GM12875 (cell line): ENCODE results near the gene RTEL1.

Source experiments
- H3K4me3 ChIP-seq: one replicate; pipeline ENCODE4 v1.5.1; 2011; ENCODE audit warnings: low read depth, low read length, control low read depth
- TF ChIP-seq, protein P1 (sequence below): IDR thresholded peaks from 2 replicates; pipeline ENCODE4 v1.5.1; 2011; ENCODE audit warnings: low read depth, mild to moderate bottlenecking, control low read depth, inconsistent platforms, low read length, moderate library complexity, borderline replicate concordance; ENCODE audit not compliant: insufficient read depth

The RTEL1 gene

DNA sequence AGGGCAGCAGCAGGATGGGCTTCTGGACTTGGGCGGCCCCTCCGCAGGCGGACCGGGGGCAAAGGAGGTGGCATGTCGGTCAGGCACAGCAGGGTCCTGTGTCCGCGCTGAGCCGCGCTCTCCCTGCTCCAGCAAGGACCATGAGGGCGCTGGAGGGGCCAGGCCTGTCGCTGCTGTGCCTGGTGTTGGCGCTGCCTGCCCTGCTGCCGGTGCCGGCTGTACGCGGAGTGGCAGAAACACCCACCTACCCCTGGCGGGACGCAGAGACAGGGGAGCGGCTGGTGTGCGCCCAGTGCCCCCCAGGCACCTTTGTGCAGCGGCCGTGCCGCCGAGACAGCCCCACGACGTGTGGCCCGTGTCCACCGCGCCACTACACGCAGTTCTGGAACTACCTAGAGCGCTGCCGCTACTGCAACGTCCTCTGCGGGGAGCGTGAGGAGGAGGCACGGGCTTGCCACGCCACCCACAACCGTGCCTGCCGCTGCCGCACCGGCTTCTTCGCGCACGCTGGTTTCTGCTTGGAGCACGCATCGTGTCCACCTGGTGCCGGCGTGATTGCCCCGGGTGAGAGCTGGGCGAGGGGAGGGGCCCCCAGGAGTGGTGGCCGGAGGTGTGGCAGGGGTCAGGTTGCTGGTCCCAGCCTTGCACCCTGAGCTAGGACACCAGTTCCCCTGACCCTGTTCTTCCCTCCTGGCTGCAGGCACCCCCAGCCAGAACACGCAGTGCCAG is 38.7 kb downstream of the RTEL1 start, which contains the start of gene TNFRSF6B:
Gene TNFRSF6B (plus strand): TSS at position 25 of the 729 bp plus-strand sequence. CDS start 116 bp downstream, at position 141.
- TF ChIP-seq, protein P1, sequence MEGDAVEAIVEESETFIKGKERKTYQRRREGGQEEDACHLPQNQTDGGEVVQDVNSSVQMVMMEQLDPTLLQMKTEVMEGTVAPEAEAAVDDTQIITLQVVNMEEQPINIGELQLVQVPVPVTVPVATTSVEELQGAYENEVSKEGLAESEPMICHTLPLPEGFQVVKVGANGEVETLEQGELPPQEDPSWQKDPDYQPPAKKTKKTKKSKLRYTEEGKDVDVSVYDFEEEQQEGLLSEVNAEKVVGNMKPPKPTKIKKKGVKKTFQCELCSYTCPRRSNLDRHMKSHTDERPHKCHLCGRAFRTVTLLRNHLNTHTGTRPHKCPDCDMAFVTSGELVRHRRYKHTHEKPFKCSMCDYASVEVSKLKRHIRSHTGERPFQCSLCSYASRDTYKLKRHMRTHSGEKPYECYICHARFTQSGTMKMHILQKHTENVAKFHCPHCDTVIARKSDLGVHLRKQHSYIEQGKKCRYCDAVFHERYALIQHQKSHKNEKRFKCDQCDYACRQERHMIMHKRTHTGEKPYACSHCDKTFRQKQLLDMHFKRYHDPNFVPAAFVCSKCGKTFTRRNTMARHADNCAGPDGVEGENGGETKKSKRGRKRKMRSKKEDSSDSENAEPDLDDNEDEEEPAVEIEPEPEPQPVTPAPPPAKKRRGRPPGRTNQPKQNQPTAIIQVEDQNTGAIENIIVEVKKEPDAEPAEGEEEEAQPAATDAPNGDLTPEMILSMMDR, result no peak
- no peak within 1 kb of the TSS for H3K4me3 ChIP-seq

DNA sequence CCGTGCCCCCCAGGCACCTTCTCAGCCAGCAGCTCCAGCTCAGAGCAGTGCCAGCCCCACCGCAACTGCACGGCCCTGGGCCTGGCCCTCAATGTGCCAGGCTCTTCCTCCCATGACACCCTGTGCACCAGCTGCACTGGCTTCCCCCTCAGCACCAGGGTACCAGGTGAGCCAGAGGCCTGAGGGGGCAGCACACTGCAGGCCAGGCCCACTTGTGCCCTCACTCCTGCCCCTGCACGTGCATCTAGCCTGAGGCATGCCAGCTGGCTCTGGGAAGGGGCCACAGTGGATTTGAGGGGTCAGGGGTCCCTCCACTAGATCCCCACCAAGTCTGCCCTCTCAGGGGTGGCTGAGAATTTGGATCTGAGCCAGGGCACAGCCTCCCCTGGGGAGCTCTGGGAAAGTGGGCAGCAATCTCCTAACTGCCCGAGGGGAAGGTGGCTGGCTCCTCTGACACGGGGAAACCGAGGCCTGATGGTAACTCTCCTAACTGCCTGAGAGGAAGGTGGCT is 39.3 kb downstream of the RTEL1 start:
- TF ChIP-seq, protein P1, result no peak
- no peak overlapping the region for H3K4me3 ChIP-seq

DNA sequence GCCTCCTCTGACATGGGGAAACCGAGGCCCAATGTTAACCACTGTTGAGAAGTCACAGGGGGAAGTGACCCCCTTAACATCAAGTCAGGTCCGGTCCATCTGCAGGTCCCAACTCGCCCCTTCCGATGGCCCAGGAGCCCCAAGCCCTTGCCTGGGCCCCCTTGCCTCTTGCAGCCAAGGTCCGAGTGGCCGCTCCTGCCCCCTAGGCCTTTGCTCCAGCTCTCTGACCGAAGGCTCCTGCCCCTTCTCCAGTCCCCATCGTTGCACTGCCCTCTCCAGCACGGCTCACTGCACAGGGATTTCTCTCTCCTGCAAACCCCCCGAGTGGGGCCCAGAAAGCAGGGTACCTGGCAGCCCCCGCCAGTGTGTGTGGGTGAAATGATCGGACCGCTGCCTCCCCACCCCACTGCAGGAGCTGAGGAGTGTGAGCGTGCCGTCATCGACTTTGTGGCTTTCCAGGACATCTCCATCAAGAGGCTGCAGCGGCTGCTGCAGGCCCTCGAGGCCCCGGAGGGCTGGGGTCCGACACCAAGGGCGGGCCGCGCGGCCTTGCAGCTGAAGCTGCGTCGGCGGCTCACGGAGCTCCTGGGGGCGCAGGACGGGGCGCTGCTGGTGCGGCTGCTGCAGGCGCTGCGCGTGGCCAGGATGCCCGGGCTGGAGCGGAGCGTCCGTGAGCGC is 39.9 kb downstream of the RTEL1 start:
- TF ChIP-seq, protein P1, result no peak
- no peak overlapping the region for H3K4me3 ChIP-seq

DNA sequence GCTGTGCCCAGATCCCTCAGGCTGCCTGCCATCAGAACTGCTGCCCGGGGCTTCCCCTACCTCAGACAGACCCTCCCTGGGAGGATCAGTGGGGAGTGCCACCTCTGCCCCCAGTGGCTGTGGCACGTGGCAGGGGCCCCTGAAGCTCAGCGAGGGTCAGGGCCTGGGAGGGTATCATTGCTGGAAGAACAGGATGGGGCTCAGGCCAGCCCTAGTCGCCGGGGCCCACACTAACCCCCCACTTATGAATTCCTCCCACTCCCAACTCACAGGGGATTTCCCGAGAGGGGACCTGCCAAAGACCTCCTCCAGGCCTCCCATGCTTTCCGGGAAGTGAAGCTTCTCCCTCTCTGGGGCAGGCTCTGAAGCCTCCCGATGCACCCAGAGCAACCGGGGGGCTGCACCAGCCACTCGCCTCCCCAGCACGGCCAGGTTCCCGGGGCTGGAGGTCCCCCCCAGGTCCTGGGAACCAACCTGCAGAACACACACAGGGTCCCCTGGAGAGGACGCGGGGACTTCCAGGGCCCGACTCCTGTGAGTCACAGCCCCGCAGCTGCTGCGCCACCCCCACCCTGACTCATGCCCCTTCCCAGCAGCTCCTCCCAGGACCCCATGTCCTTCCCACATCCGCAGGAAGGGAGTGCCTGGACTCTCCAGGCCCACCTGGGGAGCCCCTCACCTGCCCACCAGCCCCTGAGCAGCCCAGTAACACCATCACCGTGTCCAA is 40.8 kb downstream of the RTEL1 start:
- no peak overlapping the region for H3K4me3 ChIP-seq
- TF ChIP-seq, protein P1, result no peak

DNA sequence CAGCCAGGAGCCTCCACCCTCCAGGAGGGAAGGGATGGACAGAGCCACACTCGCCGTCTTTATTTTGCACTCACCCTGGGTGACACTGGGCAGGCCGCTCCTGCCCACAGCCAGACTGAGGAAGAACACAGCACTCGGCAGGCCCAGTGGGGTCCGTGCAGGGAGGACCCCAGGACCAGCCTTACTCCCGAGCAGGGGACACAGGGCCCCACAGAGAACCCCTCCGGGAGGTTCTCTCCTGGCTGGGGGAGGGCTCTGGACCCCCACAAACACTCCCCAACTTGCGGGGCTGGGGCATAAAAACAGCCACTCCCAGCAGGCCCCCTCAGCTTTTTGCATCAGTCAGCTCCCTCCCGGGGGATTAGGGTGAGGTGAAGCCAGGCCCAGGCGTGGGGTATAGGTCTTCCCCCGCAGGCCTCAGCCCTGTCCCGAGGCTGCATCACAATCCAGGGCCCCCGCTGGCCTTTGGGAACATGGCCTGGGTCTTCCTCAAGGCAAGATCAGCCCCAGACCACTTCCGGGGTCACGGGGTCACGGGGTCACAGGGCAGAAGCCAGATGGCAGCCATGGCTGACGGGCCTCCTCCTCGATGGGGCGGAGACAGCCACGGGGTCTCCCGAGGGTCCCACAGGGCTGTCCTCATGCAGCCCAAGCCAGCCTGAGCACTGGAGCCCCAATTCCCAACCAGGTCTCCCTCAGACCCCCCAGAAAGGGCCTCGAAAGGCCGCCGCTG is 41.5 kb downstream of the RTEL1 start:
- H3K4me3 ChIP-seq, result no peak overlapping the region
- TF ChIP-seq, protein P1, result no peak

DNA sequence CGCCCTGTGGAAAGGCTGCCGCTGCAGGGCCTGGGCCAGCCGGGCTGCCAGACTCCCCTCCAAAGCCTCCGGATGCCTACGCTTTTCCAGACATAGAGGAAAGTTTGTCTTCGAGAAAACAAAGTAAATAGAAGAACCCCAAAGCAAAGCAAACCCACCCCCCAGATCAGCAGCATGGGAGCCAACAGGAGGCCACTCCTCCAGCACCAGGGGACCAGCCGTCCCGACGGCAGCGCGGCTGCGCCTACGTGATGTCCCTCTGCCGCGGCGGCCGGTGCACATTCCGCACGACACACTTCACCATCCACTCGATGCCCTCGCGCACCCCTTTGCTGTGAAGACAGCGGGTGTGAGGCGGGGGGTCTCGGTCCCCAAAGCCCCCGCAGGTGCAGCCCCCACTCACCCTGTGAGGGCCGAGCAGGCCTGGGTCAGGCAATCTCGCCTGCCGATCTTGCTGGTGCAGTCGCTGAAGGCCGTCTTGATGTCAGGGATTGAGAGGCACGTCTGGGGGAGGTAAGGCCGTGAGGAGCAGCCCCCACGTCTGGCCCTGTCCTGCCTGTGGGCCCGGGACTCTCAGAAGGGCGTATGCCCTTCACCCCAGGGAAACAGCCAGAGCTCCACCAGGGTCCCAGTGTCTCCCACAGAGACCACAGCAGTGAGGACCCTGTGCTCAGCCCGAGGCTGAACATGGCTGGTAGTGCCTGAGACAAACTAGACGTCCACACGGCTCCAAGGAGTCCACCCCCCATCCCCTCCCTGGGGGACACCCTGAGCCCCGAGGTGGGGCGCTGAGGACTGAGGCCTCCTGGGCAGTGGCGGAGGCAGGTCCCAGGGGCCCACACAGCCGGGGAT is 42.3 kb downstream of the RTEL1 start:
- TF ChIP-seq, protein P1, result no peak
- H3K4me3 ChIP-seq, result no peak overlapping the region
